ENCODE measurements around the gene MYH6. TPM values are rescaled to one million over a fixed set of nuclear protein-coding genes. Genes with fewer than 3 reads are reported as not detected.

The MYH6 gene
- total and polyA plus RNA-seq, 2 donors (not counting 1 experiment from before 2014, with no cell fraction given), result not detected

GRCh38 chr14:23357261-23357660 lies 50.8 kb downstream of the MYH6 start:
- H3K4me2 ChIP-seq (ENCODE audit: extremely low read depth, insufficient read depth, low read length), result no peak overlapping the region
- TF ChIP-seq EZH2 (IDR thresholded peaks at IDR 0.05; ENCODE audit: low read length, missing control alignments), result no peak
- no peak for TF ChIP-seq CTCF (conservative IDR thresholded peaks at IDR 0.05 in 1 of 2, IDR thresholded peaks at IDR 0.05 in 1 of 2; ENCODE audit: low read depth in 1 of 2, low read length in 2 of 2)

GRCh38 chr14:23356662-23357061 lies 51.4 kb downstream of the MYH6 start:
- Histone ChIP-seq H3K9me3 (ENCODE audit: control insufficient read depth, insufficient read depth, low read depth, low read length) (no peaks in the 10 kb centered on the region), H3K4me2 (ENCODE audit: extremely low read depth, insufficient read depth, low read length) (no peak overlapping the region), H4K20me1 (ENCODE audit: control insufficient read depth, extremely low read depth, insufficient read depth, low read length) (no peaks in the 10 kb centered on the region), H3K4me3 (replicated peaks in 1 of 4; ENCODE audit: control extremely low read depth in 1 of 4, insufficient read depth in 1 of 4, low read depth in 3 of 4, low read length in 4 of 4) (no peak overlapping the region), H3K27me3 (ENCODE audit: control insufficient read depth, insufficient read depth, low read length) (peaks cover 1% of the 10 kb centered on the region), H3K4me1 (ENCODE audit: control insufficient read depth, extremely low read depth, insufficient read depth, low read length) (no peaks in the 10 kb centered on the region), H3K9ac (ENCODE audit: insufficient read depth, low read length) (no peak overlapping the region), H3K27ac (ENCODE audit: insufficient read depth, low read length) (no peak overlapping the region), H3K36me3 (ENCODE audit: control insufficient read depth, insufficient read depth, low read length) (no peaks in the 10 kb centered on the region), H3K79me2 (ENCODE audit: control insufficient read depth, insufficient read depth, low read length) (no peaks in the 10 kb centered on the region), H2AFZ (ENCODE audit: low read length) (no peak overlapping the region)
- no peak for TF ChIP-seq CTCF (conservative IDR thresholded peaks at IDR 0.05 in 1 of 2, IDR thresholded peaks at IDR 0.05 in 1 of 2; ENCODE audit: low read depth in 1 of 2, low read length in 2 of 2)
- DNase-seq (ENCODE audit: low read depth in 2 of 2), result no peak

More at GRCh38 chr14:23357261-23357660, 50.8 kb downstream of the MYH6 start:
- Histone ChIP-seq H3K36me3 (ENCODE audit: control insufficient read depth, insufficient read depth, low read length) (no peaks in the 10 kb centered on the region), H3K27ac (ENCODE audit: insufficient read depth, low read length) (no peak overlapping the region), H3K4me1 (ENCODE audit: control insufficient read depth, extremely low read depth, insufficient read depth, low read length) (no peaks in the 10 kb centered on the region), H2AFZ (ENCODE audit: low read length) (no peak overlapping the region), H3K79me2 (ENCODE audit: control insufficient read depth, insufficient read depth, low read length) (no peaks in the 10 kb centered on the region), H3K27me3 (ENCODE audit: control insufficient read depth, insufficient read depth, low read length) (no peaks in the 10 kb centered on the region), H3K9me3 (ENCODE audit: control insufficient read depth, insufficient read depth, low read depth, low read length) (no peaks in the 10 kb centered on the region), H4K20me1 (ENCODE audit: control insufficient read depth, extremely low read depth, insufficient read depth, low read length) (no peaks in the 10 kb centered on the region), H3K4me3 (replicated peaks in 1 of 4; ENCODE audit: control extremely low read depth in 1 of 4, insufficient read depth in 1 of 4, low read depth in 3 of 4, low read length in 4 of 4) (no peak overlapping the region), H3K9ac (ENCODE audit: insufficient read depth, low read length) (no peak overlapping the region)
- no peak for DNase-seq (ENCODE audit: low read depth in 2 of 2)

GRCh38 chr14:23355871-23356435 lies 52.1 kb downstream of the MYH6 start:
- Histone ChIP-seq H3K9me3 (ENCODE audit: control insufficient read depth, insufficient read depth, low read depth, low read length) (no peaks in the 10 kb centered on the region), H3K9ac (ENCODE audit: insufficient read depth, low read length) (no peak overlapping the region), H3K4me1 (ENCODE audit: control insufficient read depth, extremely low read depth, insufficient read depth, low read length) (no peaks in the 10 kb centered on the region), H4K20me1 (ENCODE audit: control insufficient read depth, extremely low read depth, insufficient read depth, low read length) (no peaks in the 10 kb centered on the region), H3K27ac (ENCODE audit: insufficient read depth, low read length) (no peak overlapping the region), H3K36me3 (ENCODE audit: control insufficient read depth, insufficient read depth, low read length) (no peaks in the 10 kb centered on the region), H3K4me2 (ENCODE audit: extremely low read depth, insufficient read depth, low read length) (no peak overlapping the region), H3K79me2 (ENCODE audit: control insufficient read depth, insufficient read depth, low read length) (no peaks in the 10 kb centered on the region), H3K27me3 (ENCODE audit: control insufficient read depth, insufficient read depth, low read length) (peaks cover 2% of the 10 kb centered on the region), H3K4me3 (replicated peaks in 1 of 4; ENCODE audit: control extremely low read depth in 1 of 4, insufficient read depth in 1 of 4, low read depth in 3 of 4, low read length in 4 of 4) (no peak overlapping the region), H2AFZ (ENCODE audit: low read length) (no peak overlapping the region)
- no peak for DNase-seq (ENCODE audit: low read depth in 2 of 2)
- TF ChIP-seq CTCF (conservative IDR thresholded peaks at IDR 0.05 in 1 of 2, IDR thresholded peaks at IDR 0.05 in 1 of 2; ENCODE audit: low read depth in 1 of 2, low read length in 2 of 2) (no peak), EZH2 (IDR thresholded peaks at IDR 0.05; ENCODE audit: low read length, missing control alignments) (no peak)
